ENCODE measurements around the gene HOXD10.

Gene HOXD10

GRCh38 chr2:176117823-176118371, 1.3 kb downstream of the HOXD10 start:
- no peak for TF ChIP-seq JUND (IDR thresholded peaks at IDR 0.05; ENCODE audit: low read depth)
- in situ Hi-C loops (cut with HindIII; ENCODE audit: low pct_unique_long_range_greater_than_20kb, low sequenced_read_pairs), result no loop called here

GRCh38 chr2:176118601-176119339, 2.2 kb downstream of the HOXD10 start:
- in situ Hi-C loops (cut with HindIII; ENCODE audit: low pct_unique_long_range_greater_than_20kb, low sequenced_read_pairs), result no loop called here
- no peak for TF ChIP-seq JUND (IDR thresholded peaks at IDR 0.05; ENCODE audit: low read depth)
- peak; percentile 77 to 81 for DNase-seq (ENCODE audit: low read depth in 1 of 2, low spot score in 1 of 2)

More at GRCh38 chr2:176117823-176118371, 1.3 kb downstream of the HOXD10 start:
- DNase-seq (ENCODE audit: low read depth in 1 of 2, low spot score in 1 of 2), result no peak

GRCh38 chr2:176120364-176121189, 4.0 kb downstream of the HOXD10 start:
- TF ChIP-seq JUND (IDR thresholded peaks at IDR 0.05; ENCODE audit: low read depth), result no peak

GRCh38 chr2:176121190-176122051, 4.8 kb downstream of the HOXD10 start:
- in situ Hi-C loops (cut with HindIII; ENCODE audit: low pct_unique_long_range_greater_than_20kb, low sequenced_read_pairs), result no loop called here
- no peak for TF ChIP-seq JUND (IDR thresholded peaks at IDR 0.05; ENCODE audit: low read depth)

More at GRCh38 chr2:176120364-176121189, 4.0 kb downstream of the HOXD10 start:
- DNase-seq (ENCODE audit: low read depth in 1 of 2, low spot score in 1 of 2), result no peak
- in situ Hi-C loops (cut with HindIII; ENCODE audit: low pct_unique_long_range_greater_than_20kb, low sequenced_read_pairs), result no loop called here

GRCh38 chr2:176122052-176122682, 5.6 kb downstream of the HOXD10 start:
- no peak for TF ChIP-seq JUND (IDR thresholded peaks at IDR 0.05; ENCODE audit: low read depth)
- DNase-seq (ENCODE audit: low read depth in 1 of 2, low spot score in 1 of 2), result no peak
- in situ Hi-C loops (cut with HindIII; ENCODE audit: low pct_unique_long_range_greater_than_20kb, low sequenced_read_pairs), result no loop called here

More at GRCh38 chr2:176121190-176122051, 4.8 kb downstream of the HOXD10 start:
- no peak for DNase-seq (ENCODE audit: low read depth in 1 of 2, low spot score in 1 of 2)

- in situ Hi-C loops (cut with HindIII; ENCODE audit: low pct_unique_long_range_greater_than_20kb, low sequenced_read_pairs), result no loop called here
- DNase-seq (ENCODE audit: low read depth in 1 of 2, low spot score in 1 of 2), result no peak
- TF ChIP-seq JUND (IDR thresholded peaks at IDR 0.05; ENCODE audit: low read depth), result no peak
These were observed 6.3 kb downstream of the HOXD10 start, which contains the start of gene HOXD9 for GRCh38 chr2:176122683-176123410. Gene HOXD9 (plus strand): TSS chr2:176122719. CDS start chr2:176122769, 50 bp downstream.

- in situ Hi-C loops (cut with HindIII; ENCODE audit: low pct_unique_long_range_greater_than_20kb, low sequenced_read_pairs), result no loop called here
- TF ChIP-seq JUND (IDR thresholded peaks at IDR 0.05; ENCODE audit: low read depth), result no peak
- DNase-seq (ENCODE audit: low read depth in 1 of 2, low spot score in 1 of 2), result no peak
These were observed 7.0 kb downstream of the HOXD10 start for GRCh38 chr2:176123411-176124109.

GRCh38 chr2:176124110-176124946, 7.8 kb downstream of the HOXD10 start:
- TF ChIP-seq JUND (IDR thresholded peaks at IDR 0.05; ENCODE audit: low read depth), result no peak
- no peak for DNase-seq (ENCODE audit: low read depth in 1 of 2, low spot score in 1 of 2)
- in situ Hi-C loops (cut with HindIII; ENCODE audit: low pct_unique_long_range_greater_than_20kb, low sequenced_read_pairs), result no loop called here

- in situ Hi-C loops (cut with HindIII; ENCODE audit: low pct_unique_long_range_greater_than_20kb, low sequenced_read_pairs), result no loop called here
- DNase-seq (ENCODE audit: low read depth in 1 of 2, low spot score in 1 of 2), result no peak
- no peak for TF ChIP-seq JUND (IDR thresholded peaks at IDR 0.05; ENCODE audit: low read depth)
These were observed 8.6 kb downstream of the HOXD10 start for GRCh38 chr2:176124947-176125771.

Data from T47D (cell line).